K562 (cell line): Measurements from ENCODE around the gene SIPA1L2. TPM values are rescaled to one million over a fixed set of nuclear protein-coding genes. Genes with fewer than 3 reads are reported as not detected.

ENCODE experiments used
- AFF1 ChIP-seq, 2 experiments: fragments of 450-650 bp; IDR thresholded peaks; 2 replicates each; pipeline ENCODE4 v1.6.1; 2018; ENCODE audit warnings: mild to moderate bottlenecking in 2 of 2, low read depth in 1 of 2; ENCODE audit not compliant: partially characterized antibody in 2 of 2
- BACH1 ChIP-seq: fragments of 200-800 bp; sonication (Bioruptor generic); IDR thresholded peaks from 2 replicates; pipeline ENCODE4 v1.6.1; 2016; ENCODE audit warnings: missing genetic modification characterization, missing compliant biosample characterization
- CBX3 ChIP-seq, 2 experiments: IDR thresholded peaks; 1 replicate in 1 of 2; 2 replicates in 1 of 2; pipeline ENCODE4 v1.6.1; 2012; ENCODE audit warnings: inconsistent platforms in 2 of 2, low read length in 2 of 2, borderline replicate concordance in 1 of 2, control low read depth in 1 of 2
- CUX1 ChIP-seq: fragments of 200-800 bp; sonication (Bioruptor generic); IDR thresholded peaks from 2 replicates; pipeline ENCODE4 v1.6.1; 2016; ENCODE audit warnings: missing genetic modification characterization, missing compliant biosample characterization
- GATAD2B ChIP-seq: fragments of 450-650 bp; IDR thresholded peaks from 2 replicates; pipeline ENCODE4 v1.6.1; 2017; ENCODE audit warnings: mild to moderate bottlenecking, borderline replicate concordance
- HDAC3 ChIP-seq: fragments of 450-650 bp; IDR thresholded peaks from 2 replicates; pipeline ENCODE4 v1.6.1; 2018; ENCODE audit warnings: borderline replicate concordance, mild to moderate bottlenecking, moderate library complexity; ENCODE audit not compliant: partially characterized antibody
- HDAC6 ChIP-seq: IDR thresholded peaks from 2 replicates; pipeline ENCODE4 v1.6.1; 2012; ENCODE audit warnings: low read depth, mild to moderate bottlenecking, control low read depth, inconsistent platforms, low read length, moderate library complexity
- PRMT5 ChIP-seq: sonication (generic); formaldehyde crosslinking; IDR thresholded peaks from 2 replicates; pipeline ENCODE4 v1.5.0; 2020; ENCODE audit warnings: missing genetic modification reagents
- SIN3A ChIP-seq, 2 experiments: fragments of 150-350 bp in 1 of 2; IDR thresholded peaks; 2 replicates each; pipeline ENCODE4 v1.6.1; 2011 to 2016; ENCODE audit warnings: borderline replicate concordance in 2 of 2, low read depth in 2 of 2, low read length in 2 of 2, mild to moderate bottlenecking in 2 of 2, moderate library complexity in 2 of 2; ENCODE audit not compliant: control insufficient read depth in 1 of 2
- ZEB2 ChIP-seq: fragments of 450-650 bp; IDR thresholded peaks from 2 replicates; pipeline ENCODE4 v1.6.1; 2016
- ZHX1 ChIP-seq: fragments of 150-350 bp; conservative IDR thresholded peaks from 2 replicates; pipeline ENCODE4 v1.6.1; 2014; ENCODE audit warnings: low read length
- ZNF165 ChIP-seq: fragments of 250-450 bp; sonication (Bioruptor Pico); IDR thresholded peaks from 2 replicates; pipeline ENCODE4 v1.4.0; 2020; ENCODE audit warnings: borderline replicate concordance
- polyA plus RNA-seq, 8 experiments: library from polyadenylated mRNA; depleted of rRNA in 4 of 8; stranded (reverse) in 5 of 8; unstranded in 3 of 8; fragments of >200 nt; fragmentation: Nextera tagmentation in 2 of 8; fragmentation: Illumina TruSeq in 1 of 8; extraction: Ambion mirVana in 2 of 8; extraction: Trizol in 1 of 8; gene quantifications; 2 replicates each; pipeline versions ENCODE4 v1.2.1 to v1.2.3, GENCODE V29; 2011 to 2014; ENCODE audit warnings: inconsistent platforms in 1 of 8, missing spikeins in 1 of 8
- total RNA-seq, 7 experiments: library from RNA; depleted of rRNA in 6 of 7; stranded (reverse); fragments of >200 nt in 6 of 7; fragmentation: Illumina TruSeq in 2 of 7; extraction: Trizol in 2 of 7; gene quantifications; 2 replicates each; pipeline versions ENCODE4 v1.2.1 to v1.2.3, GENCODE V29; 2011 to 2021; ENCODE audit warnings: low replicate concordance in 1 of 7
- TF ChIP-seq, protein P1 (sequence below): fragments of 450-650 bp; IDR thresholded peaks from 2 replicates; pipeline ENCODE4 v1.6.1; 2016; ENCODE audit warnings: mild to moderate bottlenecking

The SIPA1L2 gene
- total and polyA plus RNA-seq, 9 of the 15 experiments (the other 6 are each of a cell fraction or from before 2014, with no cell fraction given): 0.04 to 0.22 (median 0.06) TPM; not detected in 5

GRCh38 chr1:232667778-232668165, 37.8 kb upstream of the SIPA1L2 start (continued):
- no peak for TF ChIP-seq ZNF165 (CRISPR knock-in tag)
- TF ChIP-seq AFF1 (IDR thresholded peaks at IDR 0.05; ENCODE audit: low read depth in 1 of 2, partially characterized antibody in 2 of 2): no peak
- no peak for TF ChIP-seq CUX1 (CRISPR knock-in tag)
- TF ChIP-seq HDAC3: no peak
- no peak for TF ChIP-seq SIN3A (IDR thresholded peaks at IDR 0.05; ENCODE audit: borderline replicate concordance in 2 of 2, control insufficient read depth in 1 of 2, low read depth in 2 of 2, low read length in 2 of 2)
- no peak for TF ChIP-seq PRMT5 (CRISPR knock-in tag)
- no peak for TF ChIP-seq ZHX1
- no peak for TF ChIP-seq HDAC6
- TF ChIP-seq ZEB2: no peak
- TF ChIP-seq CBX3 (IDR thresholded peaks at IDR 0.05; ENCODE audit: borderline replicate concordance in 1 of 2, low read length in 2 of 2): no peak
- no peak for TF ChIP-seq GATAD2B
- TF ChIP-seq BACH1 (tag): no peak
- TF ChIP-seq, protein P1, sequence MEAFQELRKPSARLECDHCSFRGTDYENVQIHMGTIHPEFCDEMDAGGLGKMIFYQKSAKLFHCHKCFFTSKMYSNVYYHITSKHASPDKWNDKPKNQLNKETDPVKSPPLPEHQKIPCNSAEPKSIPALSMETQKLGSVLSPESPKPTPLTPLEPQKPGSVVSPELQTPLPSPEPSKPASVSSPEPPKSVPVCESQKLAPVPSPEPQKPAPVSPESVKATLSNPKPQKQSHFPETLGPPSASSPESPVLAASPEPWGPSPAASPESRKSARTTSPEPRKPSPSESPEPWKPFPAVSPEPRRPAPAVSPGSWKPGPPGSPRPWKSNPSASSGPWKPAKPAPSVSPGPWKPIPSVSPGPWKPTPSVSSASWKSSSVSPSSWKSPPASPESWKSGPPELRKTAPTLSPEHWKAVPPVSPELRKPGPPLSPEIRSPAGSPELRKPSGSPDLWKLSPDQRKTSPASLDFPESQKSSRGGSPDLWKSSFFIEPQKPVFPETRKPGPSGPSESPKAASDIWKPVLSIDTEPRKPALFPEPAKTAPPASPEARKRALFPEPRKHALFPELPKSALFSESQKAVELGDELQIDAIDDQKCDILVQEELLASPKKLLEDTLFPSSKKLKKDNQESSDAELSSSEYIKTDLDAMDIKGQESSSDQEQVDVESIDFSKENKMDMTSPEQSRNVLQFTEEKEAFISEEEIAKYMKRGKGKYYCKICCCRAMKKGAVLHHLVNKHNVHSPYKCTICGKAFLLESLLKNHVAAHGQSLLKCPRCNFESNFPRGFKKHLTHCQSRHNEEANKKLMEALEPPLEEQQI: no peak
